Measurements from ENCODE around the gene CD22. TPM values are rescaled to one million over a fixed set of nuclear protein-coding genes. Genes with fewer than 3 reads are reported as not detected.
"Not testable (repeated sequence)": the region's sequence is repeated elsewhere in the genome, so short reads cannot be mapped to it uniquely, and the experiment has no call there.

CD22 gene
- total RNA-seq, 1 donor from 2014 or later = not detected

DNA sequence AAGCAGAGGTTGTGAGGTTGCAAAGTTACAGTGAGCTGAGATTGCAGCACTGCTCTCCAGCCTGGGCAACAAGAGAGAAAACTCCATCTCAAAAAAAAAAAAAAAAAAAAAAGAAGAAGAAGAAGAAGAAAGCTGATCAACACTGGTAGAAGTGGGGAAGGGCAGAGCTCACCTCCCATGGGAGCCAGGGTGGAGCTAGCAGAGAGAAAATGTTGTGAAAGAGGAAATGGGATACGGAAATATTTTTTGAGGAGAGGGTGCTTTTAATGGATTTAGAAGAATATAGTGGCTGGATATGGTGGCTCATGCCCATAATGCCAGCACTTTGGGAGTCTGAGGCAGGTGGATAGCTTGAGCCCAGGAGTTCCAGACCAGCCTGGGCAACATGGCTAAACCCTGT is 48.7 kb downstream of the CD22 start:
- Mint-ChIP-seq H3K27ac (ENCODE audit: unreplicated experiment) (no peak overlapping the region), H3K9me3 (ENCODE audit: unreplicated experiment) (peaks cover 9% of the 10 kb centered on the region), H3K36me3 (ENCODE audit: unreplicated experiment) (peaks cover 10% of the 10 kb centered on the region), H3K4me3 (ENCODE audit: unreplicated experiment) (no peak overlapping the region), H3K27me3 (ENCODE audit: unreplicated experiment) (peaks cover 5% of the 10 kb centered on the region), H3K4me1 (ENCODE audit: low read depth, unreplicated experiment) (no peaks in the 10 kb centered on the region)
- TF ChIP-seq, protein P1, sequence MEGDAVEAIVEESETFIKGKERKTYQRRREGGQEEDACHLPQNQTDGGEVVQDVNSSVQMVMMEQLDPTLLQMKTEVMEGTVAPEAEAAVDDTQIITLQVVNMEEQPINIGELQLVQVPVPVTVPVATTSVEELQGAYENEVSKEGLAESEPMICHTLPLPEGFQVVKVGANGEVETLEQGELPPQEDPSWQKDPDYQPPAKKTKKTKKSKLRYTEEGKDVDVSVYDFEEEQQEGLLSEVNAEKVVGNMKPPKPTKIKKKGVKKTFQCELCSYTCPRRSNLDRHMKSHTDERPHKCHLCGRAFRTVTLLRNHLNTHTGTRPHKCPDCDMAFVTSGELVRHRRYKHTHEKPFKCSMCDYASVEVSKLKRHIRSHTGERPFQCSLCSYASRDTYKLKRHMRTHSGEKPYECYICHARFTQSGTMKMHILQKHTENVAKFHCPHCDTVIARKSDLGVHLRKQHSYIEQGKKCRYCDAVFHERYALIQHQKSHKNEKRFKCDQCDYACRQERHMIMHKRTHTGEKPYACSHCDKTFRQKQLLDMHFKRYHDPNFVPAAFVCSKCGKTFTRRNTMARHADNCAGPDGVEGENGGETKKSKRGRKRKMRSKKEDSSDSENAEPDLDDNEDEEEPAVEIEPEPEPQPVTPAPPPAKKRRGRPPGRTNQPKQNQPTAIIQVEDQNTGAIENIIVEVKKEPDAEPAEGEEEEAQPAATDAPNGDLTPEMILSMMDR (IDR thresholded peaks at IDR 0.05; ENCODE audit: partially characterized antibody, unreplicated experiment) = no peak
- no peak for DNase-seq

DNA sequence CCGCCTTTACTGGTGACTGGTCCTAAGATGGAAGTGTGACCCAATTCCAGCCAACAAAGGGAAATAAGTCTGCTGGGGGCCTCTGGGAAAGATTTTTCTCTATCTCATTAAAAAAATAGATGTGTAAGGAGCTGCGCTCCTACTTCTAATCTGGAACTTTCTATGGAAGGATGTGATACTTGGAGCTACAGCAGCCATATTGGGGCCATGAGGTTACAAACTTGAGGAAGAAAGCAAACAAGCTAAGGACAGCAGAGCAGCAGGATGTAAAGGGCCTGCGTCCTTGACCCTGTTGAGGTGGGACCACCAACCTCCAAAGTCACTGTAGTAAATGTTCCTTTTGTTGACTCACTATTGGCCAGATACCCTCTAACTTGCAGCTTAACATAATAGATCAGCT is 49.4 kb downstream of the CD22 start:
- H3K27ac Mint-ChIP-seq (ENCODE audit: unreplicated experiment) = no peak overlapping the region
- DNase-seq = no peak
- peaks cover 10% of the 10 kb centered on the region for H3K36me3 Mint-ChIP-seq (ENCODE audit: unreplicated experiment)
- no peak overlapping the region for H3K4me3 Mint-ChIP-seq (ENCODE audit: unreplicated experiment)
- no peaks in the 10 kb centered on the region for H3K4me1 Mint-ChIP-seq (ENCODE audit: low read depth, unreplicated experiment)
- H3K27me3 Mint-ChIP-seq (ENCODE audit: unreplicated experiment) = peaks cover 5% of the 10 kb centered on the region
- TF ChIP-seq, protein P1 (IDR thresholded peaks at IDR 0.05; ENCODE audit: partially characterized antibody, unreplicated experiment) = no peak
- peaks cover 9% of the 10 kb centered on the region for H3K9me3 Mint-ChIP-seq (ENCODE audit: unreplicated experiment)

DNA sequence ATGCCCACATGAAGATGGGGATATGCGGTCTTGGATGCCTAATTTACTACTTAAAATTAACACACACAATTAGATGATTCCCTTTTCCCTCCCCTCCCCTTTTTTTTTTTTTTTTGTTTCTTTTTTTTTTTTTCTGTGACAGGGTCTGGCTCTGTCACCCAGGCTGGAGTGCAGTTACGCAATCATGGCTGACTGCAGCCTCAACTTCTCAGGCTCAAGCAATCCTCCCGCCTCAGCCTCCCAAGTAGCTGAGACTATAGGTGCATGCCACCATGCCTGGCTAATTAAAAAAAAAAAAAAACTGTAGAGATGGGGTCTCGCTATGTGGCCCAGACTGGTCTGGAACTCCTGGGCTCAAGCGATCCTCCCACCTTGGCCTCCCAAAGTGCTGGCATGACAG is 50.6 kb downstream of the CD22 start:
- H3K4me3 Mint-ChIP-seq (ENCODE audit: unreplicated experiment); H3K4me1 Mint-ChIP-seq (ENCODE audit: low read depth, unreplicated experiment); H3K27me3 Mint-ChIP-seq (ENCODE audit: unreplicated experiment); H3K27ac Mint-ChIP-seq (ENCODE audit: unreplicated experiment); H3K9me3 Mint-ChIP-seq (ENCODE audit: unreplicated experiment); DNase-seq: not testable (repeated sequence)
- H3K36me3 Mint-ChIP-seq (ENCODE audit: unreplicated experiment) = peaks cover 10% of the 10 kb centered on the region

DNA sequence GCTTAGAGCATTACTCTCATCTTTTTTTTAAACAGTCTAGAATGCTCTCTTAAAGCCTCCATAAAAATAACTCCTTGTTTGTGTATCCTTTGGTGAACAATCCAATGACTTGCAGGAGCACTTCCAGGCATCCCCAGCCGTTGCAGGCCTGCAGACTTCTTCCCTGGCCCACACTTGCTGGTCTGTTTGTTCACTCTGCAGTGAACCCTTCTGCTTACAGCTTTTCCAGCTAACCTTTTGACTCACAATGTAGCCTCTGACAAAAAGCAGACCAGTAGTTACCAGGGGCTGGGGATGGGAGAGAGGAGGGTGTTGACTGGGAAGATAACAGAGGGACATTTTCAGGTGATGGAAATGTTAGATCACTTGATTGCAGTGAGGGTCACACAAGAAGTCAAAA is 51.0 kb downstream of the CD22 start:
- Mint-ChIP-seq H3K27me3 (ENCODE audit: unreplicated experiment) (peaks cover 5% of the 10 kb centered on the region), H3K4me3 (ENCODE audit: unreplicated experiment) (no peak overlapping the region), H3K27ac (ENCODE audit: unreplicated experiment) (no peak overlapping the region), H3K36me3 (ENCODE audit: unreplicated experiment) (peaks cover 10% of the 10 kb centered on the region), H3K4me1 (ENCODE audit: low read depth, unreplicated experiment) (no peaks in the 10 kb centered on the region), H3K9me3 (ENCODE audit: unreplicated experiment) (peaks cover 9% of the 10 kb centered on the region)
- no peak for DNase-seq
- TF ChIP-seq, protein P1 (IDR thresholded peaks at IDR 0.05; ENCODE audit: partially characterized antibody, unreplicated experiment) = no peak

DNA sequence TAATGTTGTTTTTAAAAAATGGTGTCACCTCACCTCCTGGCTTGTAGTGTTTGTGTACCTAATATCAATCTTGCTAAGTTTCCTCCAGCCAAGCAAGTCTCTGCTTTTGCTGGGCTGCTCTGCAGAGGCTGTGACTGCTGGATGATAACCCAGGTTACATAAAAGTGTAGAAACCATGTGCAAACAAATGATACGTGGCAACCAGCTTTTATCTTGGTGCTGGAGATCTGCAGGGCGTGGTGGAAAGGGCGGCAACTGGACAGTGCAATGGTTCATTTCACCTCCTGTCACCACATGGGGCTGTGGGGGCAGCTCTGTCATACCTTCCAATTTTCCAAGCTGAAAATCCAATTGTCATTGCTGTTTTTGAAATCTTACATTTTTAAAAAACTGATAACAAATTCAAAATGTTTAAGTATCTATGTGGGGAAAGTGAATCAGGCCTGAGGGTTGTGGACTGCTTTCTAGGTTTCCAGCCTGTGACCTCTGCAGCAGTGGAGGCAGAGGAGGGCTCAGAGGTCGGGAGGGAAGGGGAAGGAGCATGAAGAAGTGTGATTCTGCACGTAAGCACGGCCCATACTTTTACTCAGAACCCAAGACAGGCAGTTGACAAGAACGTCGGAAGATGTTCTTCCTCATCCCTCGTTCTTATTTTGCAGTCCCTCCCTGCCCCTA is 51.6 kb downstream of the CD22 start:
- Mint-ChIP-seq H3K4me3 (ENCODE audit: unreplicated experiment) (no peak overlapping the region), H3K36me3 (ENCODE audit: unreplicated experiment) (peaks cover 5% of the 10 kb centered on the region), H3K27me3 (ENCODE audit: unreplicated experiment) (peaks cover 3% of the 10 kb centered on the region), H3K9me3 (ENCODE audit: unreplicated experiment) (peaks cover 8% of the 10 kb centered on the region), H3K27ac (ENCODE audit: unreplicated experiment) (no peak overlapping the region), H3K4me1 (ENCODE audit: low read depth, unreplicated experiment) (no peaks in the 10 kb centered on the region)
- TF ChIP-seq, protein P1 (IDR thresholded peaks at IDR 0.05; ENCODE audit: partially characterized antibody, unreplicated experiment) = no peak
- DNase-seq = no peak
